ENCODE results near the gene BCL11A. TPM values are rescaled to one million over a fixed set of nuclear protein-coding genes. Genes with fewer than 3 reads are reported as not detected.
A peak's percentile ranks its signal among the peaks of the same experiment; 100 is the strongest.

Gene BCL11A
- total RNA-seq, 1 donor from 2014 or later = 13.4 TPM

GRCh38 chr2:60583604-60584003 is 30.1 kb upstream of the BCL11A start:
- Mint-ChIP-seq H3K9me3 (ENCODE audit: low read depth) (no peaks in the 10 kb centered on the region), H3K4me3 (ENCODE audit: unreplicated experiment) (no peak overlapping the region), H3K36me3 (ENCODE audit: low read depth) (peaks cover 1% of the 10 kb centered on the region), H3K27ac (ENCODE audit: unreplicated experiment) (no peak overlapping the region), H3K27me3 (ENCODE audit: low read depth) (peaks cover 56% of the 10 kb centered on the region), H3K4me1 (ENCODE audit: low read depth) (peaks cover 4% of the 10 kb centered on the region)
- no peak for TF ChIP-seq CTCF (IDR thresholded peaks at IDR 0.05)
- DNase-seq (ENCODE audit: low spot score) = no peak

GRCh38 chr2:60581433-60582282 is 28.2 kb upstream of the BCL11A start:
- Mint-ChIP-seq H3K4me1 (ENCODE audit: low read depth) (peaks cover 4% of the 10 kb centered on the region), H3K36me3 (ENCODE audit: low read depth) (no peaks in the 10 kb centered on the region), H3K9me3 (ENCODE audit: low read depth) (no peaks in the 10 kb centered on the region), H3K27ac (ENCODE audit: unreplicated experiment) (no peak overlapping the region), H3K27me3 (ENCODE audit: low read depth) (peaks cover 47% of the 10 kb centered on the region), H3K4me3 (ENCODE audit: unreplicated experiment) (peak overlapping the region; percentile 60)
- peak; percentile 98 for TF ChIP-seq CTCF (IDR thresholded peaks at IDR 0.05)
- DNase-seq (ENCODE audit: low spot score) = no peak

- TF ChIP-seq CTCF (IDR thresholded peaks at IDR 0.05) = no peak
- Mint-ChIP-seq H3K27me3 (ENCODE audit: low read depth) (peaks cover 53% of the 10 kb centered on the region), H3K27ac (ENCODE audit: unreplicated experiment) (no peak overlapping the region), H3K4me3 (ENCODE audit: unreplicated experiment) (no peak overlapping the region), H3K9me3 (ENCODE audit: low read depth) (no peaks in the 10 kb centered on the region), H3K4me1 (ENCODE audit: low read depth) (peaks cover 4% of the 10 kb centered on the region), H3K36me3 (ENCODE audit: low read depth) (no peaks in the 10 kb centered on the region)
- DNase-seq (ENCODE audit: low spot score) = no peak
These were observed 24.3 kb upstream of the BCL11A start for GRCh38 chr2:60577682-60578283.

GRCh38 chr2:60573251-60573650 is 19.8 kb upstream of the BCL11A start:
- H3K4me1 Mint-ChIP-seq (ENCODE audit: low read depth) = no peaks in the 10 kb centered on the region
- no peak for TF ChIP-seq CTCF (IDR thresholded peaks at IDR 0.05)
- H3K27me3 Mint-ChIP-seq (ENCODE audit: low read depth) = peaks cover 35% of the 10 kb centered on the region
- H3K4me3 Mint-ChIP-seq (ENCODE audit: unreplicated experiment) = no peak overlapping the region
- H3K27ac Mint-ChIP-seq (ENCODE audit: unreplicated experiment) = no peak overlapping the region
- H3K36me3 Mint-ChIP-seq (ENCODE audit: low read depth) = no peaks in the 10 kb centered on the region
- DNase-seq (ENCODE audit: low spot score) = no peak
- H3K9me3 Mint-ChIP-seq (ENCODE audit: low read depth) = no peaks in the 10 kb centered on the region

DNA sequence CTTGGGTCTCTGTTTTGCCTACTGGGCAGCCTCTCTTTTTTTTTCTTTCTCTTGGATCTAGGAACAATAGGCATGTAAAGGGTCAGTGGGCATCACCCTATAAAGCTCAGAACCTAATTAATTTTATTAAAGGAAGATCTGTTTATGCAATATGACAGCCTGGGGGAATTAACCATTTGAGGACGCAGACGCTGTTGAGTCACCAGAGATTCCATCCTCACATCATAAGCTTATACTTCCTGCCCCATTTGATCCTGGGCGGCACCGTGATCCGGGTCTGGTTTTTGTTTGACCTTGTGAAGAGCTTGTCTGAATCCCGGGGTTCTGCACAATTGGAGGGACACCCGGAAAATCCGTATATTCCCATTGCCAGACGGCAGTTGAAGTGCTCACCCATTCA is 16.8 kb upstream of the BCL11A start:
- Mint-ChIP-seq H3K36me3 (ENCODE audit: low read depth) (no peaks in the 10 kb centered on the region), H3K4me1 (ENCODE audit: low read depth) (no peaks in the 10 kb centered on the region), H3K27ac (ENCODE audit: unreplicated experiment) (no peak overlapping the region), H3K4me3 (ENCODE audit: unreplicated experiment) (no peak overlapping the region), H3K9me3 (ENCODE audit: low read depth) (no peaks in the 10 kb centered on the region), H3K27me3 (ENCODE audit: low read depth) (peaks cover 43% of the 10 kb centered on the region)
- TF ChIP-seq CTCF (IDR thresholded peaks at IDR 0.05) = no peak
- no peak for DNase-seq (ENCODE audit: low spot score)

Measured in chondrocyte (in vitro differentiated cells).